ENCODE data around the gene ZNF737. TPM values are rescaled to one million over a fixed set of nuclear protein-coding genes. Genes with fewer than 3 reads are reported as not detected.
"Not testable (repeated sequence)": the region's sequence is repeated elsewhere in the genome, so short reads cannot be mapped to it uniquely, and the experiment has no call there.

The ZNF737 gene
- total RNA-seq (10 to 100 TPM; 27.9 to 48.5 TPM), polyA plus RNA-seq (ENCODE audit: insufficient read length in 2 of 2) (10 to 100 TPM; 13.5 to 19.9 TPM)
- long read RNA-seq, donor 1, partial matches to known transcripts: 0 of 2 reads
- long read RNA-seq, donor 1, other reads (novel, unspliced or antisense): 0 of 2 reads
- long read RNA-seq, donor 2: 0 reads
- long read RNA-seq, donor 3, partial matches to known transcripts: 0 of 1 reads
- long read RNA-seq, donor 3, other reads (novel, unspliced or antisense): 0 of 1 reads
- long read RNA-seq, donor 4, partial matches to known transcripts: 40 of 43 reads
- long read RNA-seq, donor 4, other reads (novel, unspliced or antisense): 0 of 43 reads

DNA sequence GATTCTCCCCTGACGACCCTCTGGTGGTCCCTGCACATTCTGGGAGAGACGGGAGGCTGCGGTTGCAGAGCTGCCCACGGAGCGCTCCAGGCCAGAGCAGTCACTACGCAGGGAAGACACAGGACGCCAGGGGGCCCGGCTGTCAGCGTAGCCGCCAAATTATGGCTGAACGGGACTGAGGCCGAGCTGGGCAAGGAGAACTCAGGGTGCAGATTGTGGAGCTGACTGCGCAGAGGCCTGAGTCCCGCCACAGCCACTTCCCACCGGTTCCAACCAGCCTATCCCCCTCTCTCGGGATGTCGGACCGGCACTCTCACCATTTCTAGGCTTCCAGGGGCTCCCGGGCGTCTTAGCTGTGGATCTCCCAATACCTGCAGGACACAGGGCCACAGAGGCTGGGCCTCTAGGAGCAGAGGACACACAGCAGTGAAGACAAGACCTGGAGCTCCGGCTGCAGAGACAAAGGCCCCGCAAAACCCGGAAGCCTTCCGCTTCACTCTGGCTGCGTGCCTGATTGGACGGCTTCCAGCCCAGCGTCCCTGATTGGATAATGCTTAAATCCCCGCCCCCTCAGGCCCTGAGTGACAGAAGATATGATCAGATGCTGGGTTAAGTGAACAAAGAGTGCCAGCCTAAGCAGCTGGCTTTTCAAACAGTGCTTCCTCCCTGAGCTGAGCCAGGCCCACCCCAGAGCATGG is at the start of gene ZNF737:
TSS of gene ZNF737 (minus strand) at position 461 of the 698 bp plus-strand sequence. CDS start at position 320, 141 bp downstream.
- Histone ChIP-seq H3K4me1 (ENCODE audit: control insufficient read depth, insufficient read depth, low read length) (no peaks in the 10 kb centered on the region), H3K9me3 (ENCODE audit: control insufficient read depth, insufficient read depth, low read length) (peaks cover 3% of the 10 kb centered on the region), H3K27me3 (ENCODE audit: control insufficient read depth, insufficient read depth, low read length) (no peaks in the 10 kb centered on the region), H3K36me3 (ENCODE audit: control insufficient read depth, insufficient read depth, low read length) (peaks cover 9% of the 10 kb centered on the region), H3K4me3 (ENCODE audit: low read depth, low read length) (peak within 1 kb of the TSS; percentile 62), H3K27ac (ENCODE audit: low read depth, low read length) (peak within 1 kb of the TSS; percentile 88)
- peak; percentile 96 to 100 (median 98) for DNase-seq (ENCODE audit: low read depth in 4 of 6, low spot score in 6 of 6)
- WGBS (ENCODE audit: insufficient coverage): 0% methylated on average over 28 of the region's 28 CpGs

DNA sequence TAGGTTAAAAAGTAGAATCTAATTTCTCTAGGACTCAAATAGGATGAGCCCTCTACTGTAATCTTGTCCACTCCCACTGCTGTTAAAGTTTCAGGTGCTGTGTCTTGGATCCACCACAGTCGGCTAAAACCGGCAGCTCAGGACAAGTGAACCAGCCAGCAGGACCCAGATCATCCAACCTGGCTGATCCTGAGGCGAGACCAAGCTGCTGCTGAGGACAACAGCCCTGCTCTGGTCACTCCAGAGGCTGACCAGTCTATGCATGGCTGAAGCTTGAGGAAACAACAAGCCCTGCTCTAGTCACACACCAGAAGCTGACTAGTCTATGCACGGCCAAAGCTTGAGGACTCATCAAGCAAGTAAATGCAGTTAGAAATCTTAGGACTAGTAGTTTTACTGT is 49.4 kb upstream of the ZNF737 start:
- H3K27ac ChIP-seq (ENCODE audit: low read depth, low read length); H3K36me3 ChIP-seq (ENCODE audit: control insufficient read depth, insufficient read depth, low read length); H3K4me1 ChIP-seq (ENCODE audit: control insufficient read depth, insufficient read depth, low read length); H3K4me3 ChIP-seq (ENCODE audit: low read depth, low read length); H3K9me3 ChIP-seq (ENCODE audit: control insufficient read depth, insufficient read depth, low read length); DNase-seq (ENCODE audit: low read depth in 4 of 6, low spot score in 6 of 6); H3K27me3 ChIP-seq (ENCODE audit: control insufficient read depth, insufficient read depth, low read length): not testable (repeated sequence)
- WGBS (ENCODE audit: insufficient coverage): 74% methylated on average over 3 of the region's 4 CpGs

DNA sequence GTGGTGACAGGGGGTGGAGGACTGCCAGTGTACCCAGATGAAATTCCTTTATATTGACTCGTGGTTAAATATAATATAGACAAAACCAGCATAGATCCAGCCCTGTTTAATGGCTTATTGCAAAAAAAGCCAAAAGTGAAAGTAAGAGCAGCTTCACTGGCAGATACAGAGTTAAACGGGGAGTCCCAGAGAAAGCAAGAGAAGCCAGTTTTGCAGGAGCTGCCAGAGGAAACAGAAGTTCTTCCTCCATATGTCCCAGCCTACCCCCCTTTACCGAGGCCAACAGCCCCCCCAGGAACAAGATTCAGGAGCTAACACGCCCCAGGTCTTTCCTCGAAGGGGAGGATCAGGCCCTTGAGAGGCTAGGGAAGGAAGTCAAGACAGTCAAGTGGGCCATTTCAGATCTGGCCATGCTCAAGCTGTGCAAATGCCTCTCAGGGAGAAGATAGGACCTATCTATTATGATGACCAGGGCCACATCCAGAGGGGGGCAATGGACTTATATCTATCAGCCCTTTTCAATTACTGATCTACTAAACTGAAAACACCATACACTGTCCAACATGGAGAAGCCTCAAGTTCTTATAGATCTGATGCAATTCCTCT is 47.2 kb upstream of the ZNF737 start:
- no peaks in the 10 kb centered on the region for H3K9me3 ChIP-seq (ENCODE audit: control insufficient read depth, insufficient read depth, low read length)
- H3K4me1 ChIP-seq (ENCODE audit: control insufficient read depth, insufficient read depth, low read length): no peaks in the 10 kb centered on the region
- no peaks in the 10 kb centered on the region for H3K36me3 ChIP-seq (ENCODE audit: control insufficient read depth, insufficient read depth, low read length)
- no peak overlapping the region for H3K27ac ChIP-seq (ENCODE audit: low read depth, low read length)
- WGBS (ENCODE audit: insufficient coverage): 80% methylated on average over 1 of the region's 5 CpGs
- no peak for DNase-seq (ENCODE audit: low read depth in 4 of 6, low spot score in 6 of 6)
- no peak overlapping the region for H3K4me3 ChIP-seq (ENCODE audit: low read depth, low read length)
- no peaks in the 10 kb centered on the region for H3K27me3 ChIP-seq (ENCODE audit: control insufficient read depth, insufficient read depth, low read length)

DNA sequence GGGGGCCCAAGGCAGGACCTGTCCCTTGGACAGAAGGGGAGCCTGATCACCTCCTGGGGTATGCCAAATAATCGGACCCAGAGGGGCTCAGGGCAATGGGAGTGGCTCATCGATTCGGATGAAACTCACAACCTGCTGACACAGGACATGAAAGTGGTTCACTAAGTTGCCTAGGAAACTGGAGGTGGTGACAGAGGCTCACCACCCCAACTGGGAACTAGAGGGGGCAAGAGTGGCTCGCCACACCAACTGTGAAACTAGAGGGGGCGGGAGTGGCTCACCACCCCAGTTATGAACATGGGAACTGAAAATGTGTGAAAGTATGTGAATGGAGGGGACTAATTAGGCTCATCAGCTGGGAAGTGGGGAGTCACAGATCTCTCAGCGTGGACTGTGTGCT is 46.3 kb upstream of the ZNF737 start:
- Histone ChIP-seq H3K27ac (ENCODE audit: low read depth, low read length) (no peak overlapping the region), H3K36me3 (ENCODE audit: control insufficient read depth, insufficient read depth, low read length) (no peaks in the 10 kb centered on the region), H3K4me1 (ENCODE audit: control insufficient read depth, insufficient read depth, low read length) (no peaks in the 10 kb centered on the region), H3K9me3 (ENCODE audit: control insufficient read depth, insufficient read depth, low read length) (no peaks in the 10 kb centered on the region), H3K4me3 (ENCODE audit: low read depth, low read length) (no peak overlapping the region), H3K27me3 (ENCODE audit: control insufficient read depth, insufficient read depth, low read length) (no peaks in the 10 kb centered on the region)
- DNase-seq (ENCODE audit: low read depth in 4 of 6, low spot score in 6 of 6): no peak
- WGBS (ENCODE audit: insufficient coverage): 96% methylated on average over 4 of the region's 6 CpGs

DNA sequence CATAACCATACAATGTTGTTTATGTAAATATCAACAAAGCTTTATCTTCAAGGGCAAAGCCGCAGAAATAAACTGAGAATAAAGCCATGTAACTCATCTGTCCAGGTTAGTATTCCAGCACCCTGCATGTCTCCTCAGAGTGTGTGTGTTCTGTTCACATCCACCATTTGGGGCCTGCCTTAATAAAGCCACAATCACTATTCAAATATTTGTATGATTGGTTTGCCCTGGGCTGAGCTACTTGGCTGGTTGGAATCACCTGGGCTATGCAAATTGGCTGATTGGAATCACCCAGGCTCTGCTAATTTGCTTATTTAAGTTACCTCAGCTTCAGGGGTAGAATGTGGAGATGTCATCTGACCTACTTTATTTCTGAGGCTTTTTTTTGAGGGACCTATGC is 42.4 kb upstream of the ZNF737 start:
- H3K27me3 ChIP-seq (ENCODE audit: control insufficient read depth, insufficient read depth, low read length): no peaks in the 10 kb centered on the region
- no peak for DNase-seq (ENCODE audit: low read depth in 4 of 6, low spot score in 6 of 6)
- no peak overlapping the region for H3K4me3 ChIP-seq (ENCODE audit: low read depth, low read length)
- H3K36me3 ChIP-seq (ENCODE audit: control insufficient read depth, insufficient read depth, low read length): no peaks in the 10 kb centered on the region
- no peaks in the 10 kb centered on the region for H3K9me3 ChIP-seq (ENCODE audit: control insufficient read depth, insufficient read depth, low read length)
- no peak overlapping the region for H3K27ac ChIP-seq (ENCODE audit: low read depth, low read length)
- no peaks in the 10 kb centered on the region for H3K4me1 ChIP-seq (ENCODE audit: control insufficient read depth, insufficient read depth, low read length)
- WGBS (ENCODE audit: insufficient coverage): no CpG with 5 or more reads among the region's 1 CpG

DNA sequence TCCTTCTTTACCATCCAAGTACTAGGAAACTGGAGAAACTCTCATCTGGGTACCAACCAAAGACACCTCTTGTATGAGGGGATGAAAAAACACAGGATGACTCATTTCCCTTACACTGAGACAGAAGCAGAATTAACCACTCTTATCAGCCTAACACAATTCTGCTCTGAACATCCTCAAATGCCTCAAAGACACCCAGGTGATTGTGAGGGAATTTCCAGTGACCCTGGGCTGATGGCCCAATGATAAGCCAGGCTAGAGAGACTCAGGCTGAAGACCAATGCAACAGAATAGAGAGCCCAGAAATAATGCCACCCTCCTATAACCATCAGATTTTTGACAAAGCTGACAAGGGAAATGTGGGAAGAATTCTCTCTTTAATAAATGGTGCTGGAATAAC is 7.0 kb downstream of the ZNF737 start:
- Histone ChIP-seq H3K4me1 (ENCODE audit: control insufficient read depth, insufficient read depth, low read length) (no peaks in the 10 kb centered on the region), H3K27me3 (ENCODE audit: control insufficient read depth, insufficient read depth, low read length) (no peaks in the 10 kb centered on the region), H3K9me3 (ENCODE audit: control insufficient read depth, insufficient read depth, low read length) (peaks cover 8% of the 10 kb centered on the region), H3K36me3 (ENCODE audit: control insufficient read depth, insufficient read depth, low read length) (peaks cover 9% of the 10 kb centered on the region), H3K27ac (ENCODE audit: low read depth, low read length) (no peak overlapping the region), H3K4me3 (ENCODE audit: low read depth, low read length) (no peak overlapping the region)
- DNase-seq (ENCODE audit: low read depth in 4 of 6, low spot score in 6 of 6): no peak

DNA sequence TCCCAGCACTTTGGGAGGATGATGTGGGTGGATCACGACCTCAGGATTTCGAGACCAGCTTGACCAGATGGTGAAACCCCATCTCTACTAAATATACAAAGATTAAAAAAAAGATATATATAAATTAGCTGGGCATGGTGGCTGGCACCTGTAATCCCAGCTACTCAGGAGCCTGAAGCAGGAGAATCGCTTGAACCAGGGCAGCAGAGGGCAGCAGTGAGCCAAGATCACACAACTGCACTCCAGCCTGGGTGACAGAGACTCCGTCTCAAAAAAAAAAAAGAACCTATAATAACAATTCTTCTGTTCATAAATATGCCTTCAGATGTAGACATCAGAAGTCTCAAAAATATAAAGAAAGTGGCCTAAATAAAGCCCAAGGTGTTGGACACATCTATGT is 7.6 kb downstream of the ZNF737 start:
- Histone ChIP-seq H3K27me3 (ENCODE audit: control insufficient read depth, insufficient read depth, low read length) (no peaks in the 10 kb centered on the region), H3K36me3 (ENCODE audit: control insufficient read depth, insufficient read depth, low read length) (peaks cover 7% of the 10 kb centered on the region), H3K27ac (ENCODE audit: low read depth, low read length) (no peak overlapping the region), H3K4me3 (ENCODE audit: low read depth, low read length) (no peak overlapping the region), H3K9me3 (ENCODE audit: control insufficient read depth, insufficient read depth, low read length) (peaks cover 4% of the 10 kb centered on the region), H3K4me1 (ENCODE audit: control insufficient read depth, insufficient read depth, low read length) (no peaks in the 10 kb centered on the region)
- 17% methylated on average over 1 of the region's 4 CpGs for WGBS (ENCODE audit: insufficient coverage)
- no peak for DNase-seq (ENCODE audit: low read depth in 4 of 6, low spot score in 6 of 6)

DNA sequence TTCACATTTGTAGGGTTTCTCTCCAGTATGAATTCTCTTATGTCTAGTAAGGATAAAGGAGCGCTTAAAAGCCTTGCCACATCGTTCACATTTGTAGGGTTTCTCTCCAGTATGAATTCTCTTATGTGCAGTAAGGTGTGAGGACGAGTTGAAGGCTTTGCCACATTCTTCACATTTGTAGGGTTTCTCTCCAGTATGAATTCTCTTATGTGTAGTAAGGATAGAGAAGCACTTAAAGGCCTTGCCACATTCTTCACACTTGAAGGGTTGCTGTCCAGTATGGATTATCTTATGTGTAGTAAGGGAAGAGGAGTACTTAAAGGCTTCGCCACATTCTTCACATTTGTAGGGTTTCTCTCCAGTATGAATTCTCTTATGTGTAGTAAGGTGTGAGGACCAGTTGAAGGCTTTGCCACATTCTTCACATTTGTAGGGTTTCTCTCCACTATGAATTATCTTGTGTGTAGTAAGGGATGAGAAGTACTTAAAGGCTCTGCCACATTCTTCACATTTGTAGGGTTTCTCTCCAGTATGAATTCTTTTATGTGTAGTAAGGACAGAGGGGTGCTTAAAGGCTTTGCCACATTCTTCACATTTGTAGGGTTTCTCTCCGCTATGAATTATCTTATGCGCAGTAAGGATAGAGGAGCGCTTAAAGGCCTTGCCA is 20.8 kb downstream of the ZNF737 start:
- H3K9me3 ChIP-seq (ENCODE audit: control insufficient read depth, insufficient read depth, low read length): peaks cover 40% of the 10 kb centered on the region
- H3K4me1 ChIP-seq (ENCODE audit: control insufficient read depth, insufficient read depth, low read length); DNase-seq (ENCODE audit: low read depth in 4 of 6, low spot score in 6 of 6); H3K4me3 ChIP-seq (ENCODE audit: low read depth, low read length); H3K27me3 ChIP-seq (ENCODE audit: control insufficient read depth, insufficient read depth, low read length); H3K27ac ChIP-seq (ENCODE audit: low read depth, low read length): not testable (repeated sequence)
- peaks cover 21% of the 10 kb centered on the region for H3K36me3 ChIP-seq (ENCODE audit: control insufficient read depth, insufficient read depth, low read length)
- no CpG with 5 or more reads among the region's 7 CpGs for WGBS (ENCODE audit: insufficient coverage)

DNA sequence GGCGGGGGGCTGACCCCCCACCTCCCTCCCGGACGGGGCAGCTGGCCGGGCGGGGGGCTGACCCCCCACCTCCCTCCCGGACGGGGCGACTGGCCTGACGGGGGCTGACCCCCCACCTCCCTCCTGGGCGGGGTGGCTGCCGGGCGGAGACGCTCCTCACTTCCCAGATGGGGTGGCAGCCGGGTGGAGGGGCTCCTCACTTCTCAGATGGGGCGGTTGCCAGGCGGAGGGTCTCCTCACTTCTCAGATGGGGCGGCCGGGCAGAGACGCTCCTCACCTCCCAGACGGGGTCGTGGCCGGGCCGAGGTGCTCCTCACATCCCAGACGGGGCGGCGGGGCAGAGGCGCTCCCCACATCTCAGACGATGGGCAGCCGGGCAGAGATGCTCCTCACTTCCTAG is 35.3 kb downstream of the ZNF737 start:
- DNase-seq (ENCODE audit: low read depth in 4 of 6, low spot score in 6 of 6); H3K36me3 ChIP-seq (ENCODE audit: control insufficient read depth, insufficient read depth, low read length); H3K9me3 ChIP-seq (ENCODE audit: control insufficient read depth, insufficient read depth, low read length); H3K27me3 ChIP-seq (ENCODE audit: control insufficient read depth, insufficient read depth, low read length); H3K4me1 ChIP-seq (ENCODE audit: control insufficient read depth, insufficient read depth, low read length); H3K4me3 ChIP-seq (ENCODE audit: low read depth, low read length); H3K27ac ChIP-seq (ENCODE audit: low read depth, low read length): not testable (repeated sequence)
- no CpG with 5 or more reads among the region's 29 CpGs for WGBS (ENCODE audit: insufficient coverage)
